Measurements from ENCODE around the gene RGL2. TPM values are rescaled to one million over a fixed set of nuclear protein-coding genes. Genes with fewer than 3 reads are reported as not detected.

The RGL2 gene
- total RNA-seq, 1 experiment from 2014 or later: 71.3 TPM

- TF ChIP-seq, protein P1, sequence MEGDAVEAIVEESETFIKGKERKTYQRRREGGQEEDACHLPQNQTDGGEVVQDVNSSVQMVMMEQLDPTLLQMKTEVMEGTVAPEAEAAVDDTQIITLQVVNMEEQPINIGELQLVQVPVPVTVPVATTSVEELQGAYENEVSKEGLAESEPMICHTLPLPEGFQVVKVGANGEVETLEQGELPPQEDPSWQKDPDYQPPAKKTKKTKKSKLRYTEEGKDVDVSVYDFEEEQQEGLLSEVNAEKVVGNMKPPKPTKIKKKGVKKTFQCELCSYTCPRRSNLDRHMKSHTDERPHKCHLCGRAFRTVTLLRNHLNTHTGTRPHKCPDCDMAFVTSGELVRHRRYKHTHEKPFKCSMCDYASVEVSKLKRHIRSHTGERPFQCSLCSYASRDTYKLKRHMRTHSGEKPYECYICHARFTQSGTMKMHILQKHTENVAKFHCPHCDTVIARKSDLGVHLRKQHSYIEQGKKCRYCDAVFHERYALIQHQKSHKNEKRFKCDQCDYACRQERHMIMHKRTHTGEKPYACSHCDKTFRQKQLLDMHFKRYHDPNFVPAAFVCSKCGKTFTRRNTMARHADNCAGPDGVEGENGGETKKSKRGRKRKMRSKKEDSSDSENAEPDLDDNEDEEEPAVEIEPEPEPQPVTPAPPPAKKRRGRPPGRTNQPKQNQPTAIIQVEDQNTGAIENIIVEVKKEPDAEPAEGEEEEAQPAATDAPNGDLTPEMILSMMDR (IDR thresholded peaks at IDR 0.05; ENCODE audit: insufficient read depth in 1 of 2, low read depth in 1 of 2, low read length in 1 of 2, severe bottlenecking in 1 of 2, unreplicated experiment in 1 of 2): no peak
- Mint-ChIP-seq H3K4me1 (ENCODE audit: low read depth, unreplicated experiment) (no peaks in the 10 kb centered on the region), H3K36me3 (ENCODE audit: insufficient read depth, unreplicated experiment) (peaks cover 36% of the 10 kb centered on the region), H3K27ac (ENCODE audit: unreplicated experiment) (no peak overlapping the region), H3K27me3 (ENCODE audit: insufficient read depth, unreplicated experiment) (no peaks in the 10 kb centered on the region), H3K4me3 (ENCODE audit: unreplicated experiment) (no peak overlapping the region), H3K9me3 (ENCODE audit: unreplicated experiment) (no peaks in the 10 kb centered on the region)
- DNase-seq: peak in 1 of 2 experiments; percentile 40
- H3K27me3 ChIP-seq (replicated peaks; ENCODE audit: control insufficient read depth, insufficient read depth, low read length): no peaks in the 10 kb centered on the region
- H3K4me3 ChIP-seq (ENCODE audit: low read depth, low read length): no peak overlapping the region
- BruUV-seq (replicated peaks): no TSS peak
- no peaks in the 10 kb centered on the region for H3K9me3 ChIP-seq
- ChIA-PET CTCF (no interaction called here), POLR2A (interaction anchor here (2.8 kb wide), 1 partner anchor 13 kb away, joined by 11 read pairs; the partner anchor contains the start of genes RPS18 and VPS52)
- intact Hi-C loops (cut with micrococcal nuclease; ENCODE audit: unreplicated experiment): no loop called here
- no peaks in the 10 kb centered on the region; the same call in none of the 2 replicates for H3K36me3 ChIP-seq (ENCODE audit: control insufficient read depth, insufficient read depth, low read length)
- H3K4me1 ChIP-seq: peaks cover 9% of the 10 kb centered on the region; the same call in 1 of the 2 replicates
Observed at GRCh38 chr6:33259032-33259431, 39.7 kb downstream of the RGL2 start.

DNA sequence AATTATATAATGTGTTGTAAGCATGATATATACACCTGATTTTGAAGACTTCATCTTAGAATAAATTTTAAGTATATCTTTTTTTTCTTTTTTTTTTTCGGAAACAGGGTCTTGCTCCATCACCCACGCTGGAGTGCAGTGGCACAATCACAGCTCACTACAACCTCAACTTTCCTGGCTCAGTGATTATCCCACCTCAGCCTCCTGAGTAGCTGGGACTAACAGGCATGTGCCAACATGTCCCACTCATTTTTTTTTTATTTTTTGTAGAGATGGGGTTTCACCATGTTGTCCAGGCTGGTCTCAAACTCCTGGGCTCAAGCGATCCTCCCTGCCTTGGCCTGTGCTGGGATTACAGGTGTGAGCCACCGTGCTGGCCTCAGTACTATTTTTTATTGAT is 44.2 kb downstream of the RGL2 start:
- CTCF ChIA-PET: interaction anchor here (0.5 kb wide), 1 partner anchor 83 kb away, joined by 3 read pairs; no protein-coding TSS in a partner anchor
- DNase-seq: no peak
- POLR2A ChIA-PET: no interaction called here
- intact Hi-C loops (cut with micrococcal nuclease; ENCODE audit: unreplicated experiment): no loop called here
- no TSS peak for BruUV-seq (replicated peaks)
- Histone ChIP-seq H3K27me3 (replicated peaks; ENCODE audit: control insufficient read depth, insufficient read depth, low read length) (no peaks in the 10 kb centered on the region), H3K9me3 (no peaks in the 10 kb centered on the region), H3K4me1 (peaks cover 15% of the 10 kb centered on the region), H3K4me3 (ENCODE audit: low read depth, low read length) (no peak overlapping the region), H3K36me3 (ENCODE audit: control insufficient read depth, insufficient read depth, low read length) (no peaks in the 10 kb centered on the region; the same call in 1 of the 2 replicates)
- TF ChIP-seq, protein P1 (IDR thresholded peaks at IDR 0.05; ENCODE audit: insufficient read depth in 1 of 2, low read depth in 1 of 2, low read length in 1 of 2, severe bottlenecking in 1 of 2, unreplicated experiment in 1 of 2): no peak
- Mint-ChIP-seq H3K27ac (ENCODE audit: unreplicated experiment) (no peak overlapping the region), H3K4me1 (ENCODE audit: low read depth, unreplicated experiment) (peaks cover 10% of the 10 kb centered on the region), H3K36me3 (ENCODE audit: insufficient read depth, unreplicated experiment) (peaks cover 27% of the 10 kb centered on the region), H3K27me3 (ENCODE audit: insufficient read depth, unreplicated experiment) (no peaks in the 10 kb centered on the region), H3K4me3 (ENCODE audit: unreplicated experiment) (no peak overlapping the region), H3K9me3 (ENCODE audit: unreplicated experiment) (no peaks in the 10 kb centered on the region)

DNA sequence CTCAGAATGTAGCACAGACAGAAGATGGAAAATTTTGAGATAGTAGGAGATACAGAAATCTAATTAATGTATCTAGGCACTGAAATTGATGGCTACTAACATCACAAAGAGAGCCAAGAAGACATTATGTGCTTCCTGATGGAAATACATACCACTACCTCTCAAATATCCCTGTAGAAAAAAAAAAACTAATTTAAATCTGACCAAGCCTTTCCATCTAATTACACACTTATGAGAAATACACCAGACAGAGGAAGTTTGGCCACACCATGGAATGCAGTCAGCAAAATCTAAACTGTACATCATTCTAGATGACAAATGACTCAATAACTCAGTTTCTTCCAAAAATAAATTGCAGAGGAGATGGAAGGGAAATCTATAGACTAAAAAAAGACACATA is 46.0 kb downstream of the RGL2 start:
- no peaks in the 10 kb centered on the region for H3K9me3 ChIP-seq
- H3K4me1 ChIP-seq: peaks cover 5% of the 10 kb centered on the region; the same call in 1 of the 2 replicates
- no peaks in the 10 kb centered on the region for H3K27me3 ChIP-seq (replicated peaks; ENCODE audit: control insufficient read depth, insufficient read depth, low read length)
- CTCF ChIA-PET: no interaction called here
- no TSS peak for BruUV-seq (replicated peaks)
- H3K9me3 Mint-ChIP-seq (ENCODE audit: unreplicated experiment): no peaks in the 10 kb centered on the region
- intact Hi-C loops (cut with micrococcal nuclease; ENCODE audit: unreplicated experiment): no loop called here
- peaks cover 10% of the 10 kb centered on the region for H3K4me1 Mint-ChIP-seq (ENCODE audit: low read depth, unreplicated experiment)
- no peaks in the 10 kb centered on the region for H3K36me3 ChIP-seq (ENCODE audit: control insufficient read depth, insufficient read depth, low read length)
- POLR2A ChIA-PET: no interaction called here
- no peak overlapping the region for H3K4me3 Mint-ChIP-seq (ENCODE audit: unreplicated experiment)
- no peak overlapping the region for H3K4me3 ChIP-seq (ENCODE audit: low read depth, low read length)
- TF ChIP-seq, protein P1 (IDR thresholded peaks at IDR 0.05; ENCODE audit: insufficient read depth in 1 of 2, low read depth in 1 of 2, low read length in 1 of 2, severe bottlenecking in 1 of 2, unreplicated experiment in 1 of 2): no peak
- H3K36me3 Mint-ChIP-seq (ENCODE audit: insufficient read depth, unreplicated experiment): peaks cover 37% of the 10 kb centered on the region
- DNase-seq: no peak
- no peak overlapping the region for H3K27ac Mint-ChIP-seq (ENCODE audit: unreplicated experiment)
- no peaks in the 10 kb centered on the region for H3K27me3 Mint-ChIP-seq (ENCODE audit: insufficient read depth, unreplicated experiment)

Measured in Caco-2 (cell line).